ENCODE results near the gene CYB5R2. TPM values are rescaled to one million over a fixed set of nuclear protein-coding genes. Genes with fewer than 3 reads are reported as not detected.

CYB5R2 gene
- total RNA-seq, 1 donor from 2014 or later = 23.2 TPM

- Mint-ChIP-seq H3K9me3 (no peaks in the 10 kb centered on the region), H3K27me3 (no peaks in the 10 kb centered on the region), H3K4me3 (no peak overlapping the region), H3K27ac (peak overlapping the region; percentile 50), H3K36me3 (no peaks in the 10 kb centered on the region), H3K4me1 (ENCODE audit: unreplicated experiment) (peaks cover 16% of the 10 kb centered on the region)
- TF ChIP-seq CTCF (conservative IDR thresholded peaks at IDR 0.05) = peak; percentile 93
- DNase-seq (ENCODE audit: extremely low spot score, unreplicated experiment) = no peak
Observed at GRCh38 chr11:7688238-7688826, 15.0 kb upstream of the CYB5R2 start.

GRCh38 chr11:7687386-7687785 is 14.1 kb upstream of the CYB5R2 start:
- Mint-ChIP-seq H3K36me3 (no peaks in the 10 kb centered on the region), H3K4me1 (ENCODE audit: unreplicated experiment) (peaks cover 16% of the 10 kb centered on the region), H3K27ac (no peak overlapping the region), H3K27me3 (no peaks in the 10 kb centered on the region), H3K9me3 (no peaks in the 10 kb centered on the region), H3K4me3 (no peak overlapping the region)
- TF ChIP-seq CTCF (conservative IDR thresholded peaks at IDR 0.05) = no peak
- no peak for DNase-seq (ENCODE audit: extremely low spot score, unreplicated experiment)

GRCh38 chr11:7686761-7687160 is 13.5 kb upstream of the CYB5R2 start:
- no peak for DNase-seq (ENCODE audit: extremely low spot score, unreplicated experiment)
- Mint-ChIP-seq H3K36me3 (no peaks in the 10 kb centered on the region), H3K27me3 (no peaks in the 10 kb centered on the region), H3K4me3 (no peak overlapping the region), H3K27ac (no peak overlapping the region), H3K9me3 (no peaks in the 10 kb centered on the region), H3K4me1 (ENCODE audit: unreplicated experiment) (peaks cover 10% of the 10 kb centered on the region)
- no peak for TF ChIP-seq CTCF (conservative IDR thresholded peaks at IDR 0.05)

- H3K4me1 Mint-ChIP-seq (ENCODE audit: unreplicated experiment) = peaks cover 10% of the 10 kb centered on the region
- DNase-seq (ENCODE audit: extremely low spot score, unreplicated experiment) = no peak
- H3K4me3 Mint-ChIP-seq = no peak overlapping the region
- no peaks in the 10 kb centered on the region for H3K27me3 Mint-ChIP-seq
- no peaks in the 10 kb centered on the region for H3K36me3 Mint-ChIP-seq
- H3K27ac Mint-ChIP-seq = no peak overlapping the region
- no peaks in the 10 kb centered on the region for H3K9me3 Mint-ChIP-seq
- TF ChIP-seq CTCF (conservative IDR thresholded peaks at IDR 0.05) = no peak
Observed at GRCh38 chr11:7683571-7683970, 10.3 kb upstream of the CYB5R2 start.

GRCh38 chr11:7677796-7678201 is 4.5 kb upstream of the CYB5R2 start:
- Mint-ChIP-seq H3K27me3 (peaks cover 4% of the 10 kb centered on the region), H3K9me3 (no peaks in the 10 kb centered on the region), H3K36me3 (no peaks in the 10 kb centered on the region), H3K27ac (peak overlapping the region; percentile 48), H3K4me1 (ENCODE audit: unreplicated experiment) (peaks cover 47% of the 10 kb centered on the region), H3K4me3 (peak overlapping the region; percentile 34)
- no peak for TF ChIP-seq CTCF (conservative IDR thresholded peaks at IDR 0.05)
- DNase-seq (ENCODE audit: extremely low spot score, unreplicated experiment) = no peak

GRCh38 chr11:7677071-7677470 is 3.8 kb upstream of the CYB5R2 start:
- H3K4me1 Mint-ChIP-seq (ENCODE audit: unreplicated experiment) = peaks cover 54% of the 10 kb centered on the region
- no peaks in the 10 kb centered on the region for H3K9me3 Mint-ChIP-seq
- peaks cover 4% of the 10 kb centered on the region for H3K27me3 Mint-ChIP-seq
- H3K4me3 Mint-ChIP-seq = no peak overlapping the region
- H3K36me3 Mint-ChIP-seq = no peaks in the 10 kb centered on the region
- TF ChIP-seq CTCF (conservative IDR thresholded peaks at IDR 0.05) = no peak
- DNase-seq (ENCODE audit: extremely low spot score, unreplicated experiment) = no peak
- H3K27ac Mint-ChIP-seq = peak overlapping the region; percentile 3
